Measurements from ENCODE around the gene FNDC10.

DNA sequence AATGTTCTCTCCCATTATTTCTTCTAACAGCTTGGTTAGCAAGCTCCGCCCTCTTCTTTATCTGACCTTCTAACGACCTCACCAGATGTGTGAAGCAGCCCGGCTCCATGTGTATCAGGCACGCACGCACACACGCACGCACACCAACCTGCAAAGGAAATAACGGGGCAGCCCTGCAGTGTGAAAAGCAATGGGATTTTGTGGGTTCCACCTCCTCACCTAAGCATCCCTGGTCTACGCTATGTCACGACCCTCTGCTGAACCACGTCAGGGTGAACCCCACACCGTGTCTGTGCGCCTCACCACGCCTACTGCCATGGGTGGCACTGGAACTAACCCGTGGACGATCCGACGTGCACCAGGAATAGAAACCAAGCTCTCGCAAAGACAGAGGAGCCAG lies 35.7 kb downstream of the FNDC10 start:
- no peak for TF ChIP-seq EGR1 (conservative IDR thresholded peaks at IDR 0.05)
- no peak for TF ChIP-seq MAFG (tag; conservative IDR thresholded peaks at IDR 0.05)
- no peak for TF ChIP-seq ZNF384 (IDR thresholded peaks at IDR 0.05; ENCODE audit: low read depth, low read length)
- TF ChIP-seq, protein P1, sequence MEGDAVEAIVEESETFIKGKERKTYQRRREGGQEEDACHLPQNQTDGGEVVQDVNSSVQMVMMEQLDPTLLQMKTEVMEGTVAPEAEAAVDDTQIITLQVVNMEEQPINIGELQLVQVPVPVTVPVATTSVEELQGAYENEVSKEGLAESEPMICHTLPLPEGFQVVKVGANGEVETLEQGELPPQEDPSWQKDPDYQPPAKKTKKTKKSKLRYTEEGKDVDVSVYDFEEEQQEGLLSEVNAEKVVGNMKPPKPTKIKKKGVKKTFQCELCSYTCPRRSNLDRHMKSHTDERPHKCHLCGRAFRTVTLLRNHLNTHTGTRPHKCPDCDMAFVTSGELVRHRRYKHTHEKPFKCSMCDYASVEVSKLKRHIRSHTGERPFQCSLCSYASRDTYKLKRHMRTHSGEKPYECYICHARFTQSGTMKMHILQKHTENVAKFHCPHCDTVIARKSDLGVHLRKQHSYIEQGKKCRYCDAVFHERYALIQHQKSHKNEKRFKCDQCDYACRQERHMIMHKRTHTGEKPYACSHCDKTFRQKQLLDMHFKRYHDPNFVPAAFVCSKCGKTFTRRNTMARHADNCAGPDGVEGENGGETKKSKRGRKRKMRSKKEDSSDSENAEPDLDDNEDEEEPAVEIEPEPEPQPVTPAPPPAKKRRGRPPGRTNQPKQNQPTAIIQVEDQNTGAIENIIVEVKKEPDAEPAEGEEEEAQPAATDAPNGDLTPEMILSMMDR (IDR thresholded peaks at IDR 0.05 in 2 of 3, conservative IDR thresholded peaks at IDR 0.05 in 1 of 3; ENCODE audit: insufficient read depth in 2 of 3, low read depth in 1 of 3, low read length in 3 of 3): no peak
- TF ChIP-seq, protein P2, sequence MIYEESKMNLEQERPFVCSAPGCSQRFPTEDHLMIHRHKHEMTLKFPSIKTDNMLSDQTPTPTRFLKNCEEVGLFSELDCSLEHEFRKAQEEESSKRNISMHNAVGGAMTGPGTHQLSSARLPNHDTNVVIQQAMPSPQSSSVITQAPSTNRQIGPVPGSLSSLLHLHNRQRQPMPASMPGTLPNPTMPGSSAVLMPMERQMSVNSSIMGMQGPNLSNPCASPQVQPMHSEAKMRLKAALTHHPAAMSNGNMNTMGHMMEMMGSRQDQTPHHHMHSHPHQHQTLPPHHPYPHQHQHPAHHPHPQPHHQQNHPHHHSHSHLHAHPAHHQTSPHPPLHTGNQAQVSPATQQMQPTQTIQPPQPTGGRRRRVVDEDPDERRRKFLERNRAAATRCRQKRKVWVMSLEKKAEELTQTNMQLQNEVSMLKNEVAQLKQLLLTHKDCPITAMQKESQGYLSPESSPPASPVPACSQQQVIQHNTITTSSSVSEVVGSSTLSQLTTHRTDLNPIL (CRISPR knock-in tag; IDR thresholded peaks at IDR 0.05): no peak
- TF ChIP-seq CTBP1 (IDR thresholded peaks at IDR 0.05; ENCODE audit: borderline replicate concordance): no peak
- no peak for TF ChIP-seq ELF1 (tag; IDR thresholded peaks at IDR 0.05)
- TF ChIP-seq CCAR2 (IDR thresholded peaks at IDR 0.05; ENCODE audit: low read depth, low read length): no peak

Data from K562 (cell line).